Liver (tissue), 3 donors: Measurements from ENCODE around the gene ZNF93.

Experiments used
- FOXA1 ChIP-seq: IDR thresholded peaks from 2 replicates; pipeline ENCODE4 v1.6.1; 2016; ENCODE audit warnings: antibody characterized with exemption
- GABPA ChIP-seq, 2 donors: IDR thresholded peaks in 1 of 2; conservative IDR thresholded peaks in 1 of 2; 2 replicates each; pipeline ENCODE4 v1.6.1; 2016; ENCODE audit warnings: antibody characterized with exemption in 2 of 2, mild to moderate bottlenecking in 1 of 2, moderate library complexity in 1 of 2
- HNF4A ChIP-seq, 2 donors: conservative IDR thresholded peaks; 2 replicates each; pipeline ENCODE4 v1.6.1; 2016; ENCODE audit warnings: antibody characterized with exemption in 2 of 2, mild to moderate bottlenecking in 2 of 2
- JUND ChIP-seq, 2 donors: IDR thresholded peaks; 2 replicates each; pipeline ENCODE4 v1.6.1; 2016; ENCODE audit warnings: antibody characterized with exemption in 2 of 2
- NR2F2 ChIP-seq: IDR thresholded peaks from 2 replicates; pipeline ENCODE4 v1.6.1; 2016; ENCODE audit warnings: antibody characterized with exemption
- RAD21 ChIP-seq, 2 donors: IDR thresholded peaks; 2 replicates each; pipeline ENCODE4 v1.6.1; 2016; ENCODE audit warnings: antibody characterized with exemption in 2 of 2, mild to moderate bottlenecking in 2 of 2
- SP1 ChIP-seq: IDR thresholded peaks from 2 replicates; pipeline ENCODE4 v1.6.1; 2018; ENCODE audit warnings: antibody characterized with exemption, mild to moderate bottlenecking
- TAF1 ChIP-seq: conservative IDR thresholded peaks from 2 replicates; pipeline ENCODE4 v1.6.1; 2016; ENCODE audit warnings: antibody characterized with exemption, mild to moderate bottlenecking
- YY1 ChIP-seq: IDR thresholded peaks from 2 replicates; pipeline ENCODE4 v1.6.1; 2016; ENCODE audit warnings: antibody characterized with exemption, mild to moderate bottlenecking
- TF ChIP-seq, protein P1 (sequence below): fragments of 150-350 bp; IDR thresholded peaks from 2 replicates; pipeline ENCODE4 v1.5.1; 2017; ENCODE audit warnings: improper control_type of control experiment, low read depth, low read length; ENCODE audit not compliant: missing input control
- TF ChIP-seq, protein P2 (sequence below): IDR thresholded peaks from 2 replicates; pipeline ENCODE4 v1.6.1; 2016; ENCODE audit warnings: antibody characterized with exemption, mild to moderate bottlenecking
- TF ChIP-seq, protein P3 (sequence below): IDR thresholded peaks from 2 replicates; pipeline ENCODE4 v1.6.1; 2016; ENCODE audit warnings: antibody characterized with exemption
- TF ChIP-seq, protein P4 (sequence below): IDR thresholded peaks from 2 replicates; pipeline ENCODE4 v1.6.1; 2016; ENCODE audit warnings: antibody characterized with exemption
- TF ChIP-seq, protein P5 (sequence below): IDR thresholded peaks from 2 replicates; pipeline ENCODE4 v1.6.1; 2016; ENCODE audit warnings: antibody characterized with exemption
- donor health status: healthy.
- donor health status: healthy.

DNA sequence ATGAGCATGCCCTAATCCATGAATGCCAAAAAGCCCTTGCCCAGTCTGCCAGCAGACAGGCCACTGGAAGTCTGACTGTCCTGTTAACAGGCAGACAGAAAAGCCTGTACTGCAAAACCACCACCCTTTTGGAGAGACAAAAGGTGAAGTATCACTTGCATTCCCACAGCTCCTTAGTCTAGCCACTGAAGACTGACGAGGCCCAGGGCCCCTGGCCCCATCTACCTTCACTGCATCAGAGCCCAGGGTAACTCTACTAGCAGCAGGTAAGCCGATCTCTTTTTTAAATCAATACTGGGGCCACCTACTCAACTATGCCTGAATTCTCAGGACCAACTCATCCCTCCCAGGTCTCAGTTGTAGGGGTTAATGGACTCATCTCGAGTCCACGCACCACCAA is 45.5 kb downstream of the ZNF93 start:
- TF ChIP-seq, protein P1, sequence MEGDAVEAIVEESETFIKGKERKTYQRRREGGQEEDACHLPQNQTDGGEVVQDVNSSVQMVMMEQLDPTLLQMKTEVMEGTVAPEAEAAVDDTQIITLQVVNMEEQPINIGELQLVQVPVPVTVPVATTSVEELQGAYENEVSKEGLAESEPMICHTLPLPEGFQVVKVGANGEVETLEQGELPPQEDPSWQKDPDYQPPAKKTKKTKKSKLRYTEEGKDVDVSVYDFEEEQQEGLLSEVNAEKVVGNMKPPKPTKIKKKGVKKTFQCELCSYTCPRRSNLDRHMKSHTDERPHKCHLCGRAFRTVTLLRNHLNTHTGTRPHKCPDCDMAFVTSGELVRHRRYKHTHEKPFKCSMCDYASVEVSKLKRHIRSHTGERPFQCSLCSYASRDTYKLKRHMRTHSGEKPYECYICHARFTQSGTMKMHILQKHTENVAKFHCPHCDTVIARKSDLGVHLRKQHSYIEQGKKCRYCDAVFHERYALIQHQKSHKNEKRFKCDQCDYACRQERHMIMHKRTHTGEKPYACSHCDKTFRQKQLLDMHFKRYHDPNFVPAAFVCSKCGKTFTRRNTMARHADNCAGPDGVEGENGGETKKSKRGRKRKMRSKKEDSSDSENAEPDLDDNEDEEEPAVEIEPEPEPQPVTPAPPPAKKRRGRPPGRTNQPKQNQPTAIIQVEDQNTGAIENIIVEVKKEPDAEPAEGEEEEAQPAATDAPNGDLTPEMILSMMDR: no peak
- no peak for TF ChIP-seq TAF1
- TF ChIP-seq GABPA (IDR thresholded peaks at IDR 0.05 in 1 of 2, conservative IDR thresholded peaks at IDR 0.05 in 1 of 2): no peak
- TF ChIP-seq, protein P2, sequence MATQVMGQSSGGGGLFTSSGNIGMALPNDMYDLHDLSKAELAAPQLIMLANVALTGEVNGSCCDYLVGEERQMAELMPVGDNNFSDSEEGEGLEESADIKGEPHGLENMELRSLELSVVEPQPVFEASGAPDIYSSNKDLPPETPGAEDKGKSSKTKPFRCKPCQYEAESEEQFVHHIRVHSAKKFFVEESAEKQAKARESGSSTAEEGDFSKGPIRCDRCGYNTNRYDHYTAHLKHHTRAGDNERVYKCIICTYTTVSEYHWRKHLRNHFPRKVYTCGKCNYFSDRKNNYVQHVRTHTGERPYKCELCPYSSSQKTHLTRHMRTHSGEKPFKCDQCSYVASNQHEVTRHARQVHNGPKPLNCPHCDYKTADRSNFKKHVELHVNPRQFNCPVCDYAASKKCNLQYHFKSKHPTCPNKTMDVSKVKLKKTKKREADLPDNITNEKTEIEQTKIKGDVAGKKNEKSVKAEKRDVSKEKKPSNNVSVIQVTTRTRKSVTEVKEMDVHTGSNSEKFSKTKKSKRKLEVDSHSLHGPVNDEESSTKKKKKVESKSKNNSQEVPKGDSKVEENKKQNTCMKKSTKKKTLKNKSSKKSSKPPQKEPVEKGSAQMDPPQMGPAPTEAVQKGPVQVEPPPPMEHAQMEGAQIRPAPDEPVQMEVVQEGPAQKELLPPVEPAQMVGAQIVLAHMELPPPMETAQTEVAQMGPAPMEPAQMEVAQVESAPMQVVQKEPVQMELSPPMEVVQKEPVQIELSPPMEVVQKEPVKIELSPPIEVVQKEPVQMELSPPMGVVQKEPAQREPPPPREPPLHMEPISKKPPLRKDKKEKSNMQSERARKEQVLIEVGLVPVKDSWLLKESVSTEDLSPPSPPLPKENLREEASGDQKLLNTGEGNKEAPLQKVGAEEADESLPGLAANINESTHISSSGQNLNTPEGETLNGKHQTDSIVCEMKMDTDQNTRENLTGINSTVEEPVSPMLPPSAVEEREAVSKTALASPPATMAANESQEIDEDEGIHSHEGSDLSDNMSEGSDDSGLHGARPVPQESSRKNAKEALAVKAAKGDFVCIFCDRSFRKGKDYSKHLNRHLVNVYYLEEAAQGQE: no peak
- TF ChIP-seq, protein P3, sequence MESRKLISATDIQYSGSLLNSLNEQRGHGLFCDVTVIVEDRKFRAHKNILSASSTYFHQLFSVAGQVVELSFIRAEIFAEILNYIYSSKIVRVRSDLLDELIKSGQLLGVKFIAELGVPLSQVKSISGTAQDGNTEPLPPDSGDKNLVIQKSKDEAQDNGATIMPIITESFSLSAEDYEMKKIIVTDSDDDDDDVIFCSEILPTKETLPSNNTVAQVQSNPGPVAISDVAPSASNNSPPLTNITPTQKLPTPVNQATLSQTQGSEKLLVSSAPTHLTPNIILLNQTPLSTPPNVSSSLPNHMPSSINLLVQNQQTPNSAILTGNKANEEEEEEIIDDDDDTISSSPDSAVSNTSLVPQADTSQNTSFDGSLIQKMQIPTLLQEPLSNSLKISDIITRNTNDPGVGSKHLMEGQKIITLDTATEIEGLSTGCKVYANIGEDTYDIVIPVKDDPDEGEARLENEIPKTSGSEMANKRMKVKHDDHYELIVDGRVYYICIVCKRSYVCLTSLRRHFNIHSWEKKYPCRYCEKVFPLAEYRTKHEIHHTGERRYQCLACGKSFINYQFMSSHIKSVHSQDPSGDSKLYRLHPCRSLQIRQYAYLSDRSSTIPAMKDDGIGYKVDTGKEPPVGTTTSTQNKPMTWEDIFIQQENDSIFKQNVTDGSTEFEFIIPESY: no peak
- TF ChIP-seq, protein P4, sequence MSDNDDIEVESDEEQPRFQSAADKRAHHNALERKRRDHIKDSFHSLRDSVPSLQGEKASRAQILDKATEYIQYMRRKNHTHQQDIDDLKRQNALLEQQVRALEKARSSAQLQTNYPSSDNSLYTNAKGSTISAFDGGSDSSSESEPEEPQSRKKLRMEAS: no peak
- no peak for TF ChIP-seq HNF4A (conservative IDR thresholded peaks at IDR 0.05)
- TF ChIP-seq RAD21 (IDR thresholded peaks at IDR 0.05): no peak
- no peak for TF ChIP-seq NR2F2
- TF ChIP-seq, protein P5, sequence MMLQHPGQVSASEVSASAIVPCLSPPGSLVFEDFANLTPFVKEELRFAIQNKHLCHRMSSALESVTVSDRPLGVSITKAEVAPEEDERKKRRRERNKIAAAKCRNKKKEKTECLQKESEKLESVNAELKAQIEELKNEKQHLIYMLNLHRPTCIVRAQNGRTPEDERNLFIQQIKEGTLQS: no peak
- no peak for TF ChIP-seq JUND (IDR thresholded peaks at IDR 0.05)
- TF ChIP-seq FOXA1: no peak
- no peak for TF ChIP-seq YY1
- TF ChIP-seq SP1: no peak
